ENCODE results near the gene TBC1D17.
A peak's percentile ranks its signal among the peaks of the same experiment; 100 is the strongest.

TBC1D17 gene
- 33.3 to 60.8 (median 50.6) reads per million in 4 donors for total RNA-seq

GRCh38 chr19:49877020-49877878, at the start of gene TBC1D17, which contains the start of gene AKT1S1:
Gene TBC1D17, plus strand, starts transcription at chr19:49877702. Its CDS starts 22 bp downstream, at chr19:49877724.
Gene AKT1S1, minus strand, starts transcription at chr19:49877355. Its CDS starts 4,060 bp downstream, at chr19:49873295.
- DNase-seq: peak; percentile 98 to 100 (median 99)

GRCh38 chr19:49829200-49829599, 48.3 kb upstream of the TBC1D17 start:
- DNase-seq: no peak

- no peak for DNase-seq
Measured at GRCh38 chr19:49829721-49830120, 47.8 kb upstream of the TBC1D17 start.

- DNase-seq: no peak
Measured at GRCh38 chr19:49830766-49831165, 46.7 kb upstream of the TBC1D17 start.

DNA sequence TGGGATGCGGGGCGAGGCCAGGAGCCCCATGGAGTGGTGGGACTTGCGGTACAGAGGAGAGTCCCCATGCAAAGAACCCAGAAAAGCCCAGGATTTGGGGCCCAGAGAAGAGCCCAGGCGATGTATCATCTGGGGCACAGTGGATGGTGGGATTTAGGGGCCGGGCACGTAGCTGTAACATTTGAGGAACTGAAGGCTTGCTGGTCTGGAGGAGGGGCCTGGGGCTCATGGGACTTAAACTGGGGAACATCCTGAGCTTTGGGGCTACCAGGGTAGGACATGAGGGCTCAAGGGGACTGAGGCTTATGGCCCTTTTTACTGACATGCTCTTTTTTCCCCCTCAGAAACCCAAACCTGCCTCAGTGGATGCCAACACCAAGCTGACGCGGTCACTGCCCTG, 45.9 kb upstream of the TBC1D17 start:
- DNase-seq: no peak

DNA sequence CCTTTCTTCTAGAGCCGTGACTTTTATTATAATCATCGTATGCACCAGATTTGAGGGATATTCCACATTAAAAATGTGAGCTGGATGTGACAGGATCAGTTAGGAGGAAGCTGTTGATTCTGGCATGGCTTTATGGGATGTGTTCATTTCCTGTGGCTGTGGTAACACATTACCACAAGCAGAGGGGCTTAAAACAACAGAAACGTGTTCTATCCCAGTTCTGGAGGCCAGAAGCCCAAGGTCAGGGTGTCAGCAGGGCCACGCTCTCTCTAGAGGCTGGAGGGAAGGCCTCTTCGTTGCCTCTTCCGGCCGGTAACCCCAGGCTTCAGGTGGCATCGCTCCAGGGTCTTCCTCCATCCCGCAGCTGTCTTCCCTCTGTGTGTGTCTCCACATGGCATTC, 44.9 kb upstream of the TBC1D17 start:
- no peak for DNase-seq

DNA sequence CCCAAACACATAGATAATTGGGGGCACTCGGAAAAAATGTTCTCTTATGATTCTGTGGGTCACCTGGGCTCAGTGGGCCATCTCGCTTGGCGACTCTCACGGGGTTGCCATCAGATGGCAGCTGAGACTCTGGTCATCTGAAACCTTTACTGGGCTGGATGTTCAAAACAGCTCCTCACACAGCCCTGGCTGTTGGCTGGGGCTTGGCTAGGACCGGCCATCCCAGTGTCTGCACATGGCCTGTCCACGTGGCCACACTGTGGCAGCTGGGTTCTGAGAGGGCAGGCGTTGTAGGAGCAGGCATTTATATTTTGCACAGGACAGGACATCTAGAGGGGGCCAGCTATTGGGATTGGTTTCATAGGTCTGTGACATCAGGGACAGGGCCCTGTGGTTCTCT, 43.9 kb upstream of the TBC1D17 start:
- no peak for DNase-seq

- DNase-seq: no peak
Measured at GRCh38 chr19:49835562-49835961, 41.9 kb upstream of the TBC1D17 start.

GRCh38 chr19:49836176-49837008, 41.1 kb upstream of the TBC1D17 start:
- DNase-seq: no peak

- DNase-seq: no peak
Measured at GRCh38 chr19:49837009-49837310, 40.5 kb upstream of the TBC1D17 start.

- no peak for DNase-seq
Measured at GRCh38 chr19:49837425-49837824, 40.1 kb upstream of the TBC1D17 start.

DNA sequence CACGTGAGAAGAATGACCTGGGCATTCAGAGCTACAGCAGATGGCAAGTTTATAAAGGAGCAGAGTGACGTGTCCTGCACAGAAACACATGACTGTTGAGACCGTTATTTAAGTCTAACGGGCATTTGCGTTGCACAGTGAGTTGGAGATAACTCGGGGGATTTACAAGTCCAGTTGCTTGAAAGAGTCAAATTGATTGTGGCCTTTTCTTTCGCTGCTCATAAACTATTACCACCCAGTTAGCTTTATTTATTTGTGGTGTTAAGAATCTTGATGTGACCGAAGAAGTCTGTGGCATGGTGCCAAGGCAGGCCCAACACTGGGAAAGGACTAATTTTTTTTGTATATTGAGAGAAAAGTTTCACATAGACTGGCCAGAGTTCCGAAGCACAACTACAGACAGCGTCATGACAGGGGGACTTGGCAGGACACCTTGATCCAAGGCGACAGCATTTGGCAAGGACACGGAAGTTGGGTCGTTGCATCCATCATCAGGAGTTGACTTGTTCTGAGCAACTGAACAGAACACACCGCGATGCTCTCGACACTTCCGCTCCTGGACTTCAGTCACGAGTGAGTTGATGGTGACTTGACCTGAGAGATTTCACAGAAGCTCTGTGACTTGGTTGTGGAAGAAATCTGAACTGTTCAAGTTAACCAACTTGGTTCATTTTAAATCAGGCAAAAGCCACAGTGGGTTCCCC, 38.5 kb upstream of the TBC1D17 start:
- no peak for DNase-seq

GRCh38 chr19:49839713-49840112, 37.8 kb upstream of the TBC1D17 start:
- no peak for DNase-seq

- no peak for DNase-seq
Measured at GRCh38 chr19:49840321-49840720, 37.2 kb upstream of the TBC1D17 start.

DNA sequence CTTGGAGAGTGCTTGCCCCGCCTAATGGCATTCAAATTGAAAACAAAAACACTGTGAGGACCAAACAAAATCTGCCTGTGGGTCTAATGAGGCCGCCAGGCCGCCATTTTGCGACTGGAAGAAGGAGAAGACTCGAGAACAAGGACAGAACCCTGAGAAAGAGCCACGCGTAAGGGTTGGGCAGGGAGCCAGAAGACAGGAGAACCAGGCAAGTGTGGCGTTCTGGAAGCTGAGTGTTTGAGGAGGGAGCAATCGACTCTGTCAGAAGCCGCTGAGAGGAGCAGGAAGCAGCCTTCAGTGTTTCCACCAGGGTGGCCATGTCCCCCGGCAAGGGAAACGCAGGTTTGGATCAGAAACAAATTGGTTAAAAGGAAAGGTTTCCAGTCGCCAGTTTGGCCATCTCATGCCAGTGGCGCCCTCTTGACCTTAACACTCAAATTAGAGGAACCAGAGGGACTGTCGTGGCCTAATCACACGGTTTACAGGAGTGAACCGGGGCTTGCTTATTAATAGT, 36.7 kb upstream of the TBC1D17 start:
- no peak for DNase-seq

DNA sequence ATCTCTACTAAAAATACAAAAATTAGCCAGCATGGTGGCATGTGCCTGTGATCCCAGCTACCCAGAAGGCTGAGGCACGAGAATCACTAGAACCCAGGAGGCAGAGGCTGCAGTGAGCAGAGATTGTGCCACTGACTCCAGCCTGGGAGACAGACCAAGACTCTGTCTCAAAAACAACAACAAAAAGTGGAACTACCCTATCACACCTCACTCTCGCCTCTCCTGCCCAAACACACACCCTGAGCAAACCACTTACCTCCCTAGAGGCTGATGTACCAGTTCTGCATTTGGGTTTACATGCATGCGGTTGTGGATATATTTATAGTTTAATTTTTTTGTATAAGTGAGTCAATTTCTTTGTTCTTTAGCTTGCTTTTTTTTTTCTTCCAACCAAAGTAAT, 34.2 kb upstream of the TBC1D17 start:
- DNase-seq: no peak

DNA sequence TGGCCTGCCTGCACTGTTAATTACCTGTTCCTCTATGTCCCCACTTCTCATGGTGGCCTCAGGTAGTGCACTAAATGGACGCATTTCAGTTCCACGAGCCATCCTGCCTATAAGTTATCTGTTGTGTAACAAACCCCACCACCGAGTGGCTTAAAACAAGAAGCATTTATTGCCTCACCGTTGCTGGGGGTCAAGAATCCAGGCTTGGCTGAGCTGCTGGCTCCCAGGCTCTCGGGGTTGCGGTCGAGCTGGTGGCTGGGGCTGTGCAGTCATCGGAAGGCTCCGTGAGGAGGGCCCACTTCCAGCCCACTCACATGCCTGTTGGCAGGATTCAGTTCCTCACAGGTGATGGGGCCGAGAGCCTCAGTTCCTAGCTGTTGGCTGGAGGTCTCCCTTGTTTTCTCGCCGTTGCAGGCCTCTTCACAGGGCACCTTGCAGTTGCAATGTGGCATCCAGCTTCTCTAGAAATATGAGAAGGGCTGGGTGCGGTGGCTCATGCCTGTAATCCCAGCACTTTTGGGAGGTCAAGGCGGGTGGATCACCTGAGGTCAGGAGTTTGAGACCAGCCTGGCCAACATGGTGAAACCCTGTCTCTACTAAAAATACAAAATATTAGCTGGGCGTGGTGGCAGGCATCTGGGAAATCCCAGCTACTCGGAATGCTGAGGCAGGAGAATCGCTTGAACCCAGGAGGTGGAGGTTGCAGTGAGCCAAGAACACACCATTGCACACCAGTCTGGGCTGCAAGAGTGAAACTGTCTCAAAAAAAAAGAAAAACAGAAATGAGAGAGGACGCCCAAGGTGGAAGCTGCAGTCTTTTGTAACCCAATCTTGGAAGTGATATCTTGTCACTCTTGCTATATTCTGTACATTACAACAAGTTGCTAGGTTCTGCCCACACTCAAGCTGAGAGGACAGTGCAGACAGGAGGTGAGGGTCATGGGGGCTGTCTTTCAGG, 33.1 kb upstream of the TBC1D17 start:
- no peak for DNase-seq

DNA sequence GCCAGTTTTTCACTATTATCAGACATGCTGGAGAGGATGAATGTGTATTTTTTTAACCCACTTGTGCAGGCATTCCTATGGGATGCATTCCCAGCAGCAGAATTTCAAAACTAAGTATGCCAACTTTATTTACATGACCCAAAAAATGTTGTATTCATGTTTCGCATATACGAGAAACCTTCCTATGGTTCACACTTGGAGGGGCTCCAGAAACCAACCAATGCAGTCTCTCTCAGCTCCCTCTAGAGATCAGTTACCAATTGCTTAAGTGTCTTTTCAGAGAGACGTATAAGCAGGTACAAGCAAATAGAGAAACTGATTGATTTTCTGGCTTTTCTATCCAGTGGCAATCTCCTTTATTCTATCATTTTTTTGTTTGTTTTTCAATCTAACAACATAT, 32.1 kb upstream of the TBC1D17 start:
- no peak for DNase-seq

GRCh38 chr19:49846408-49846807, 31.1 kb upstream of the TBC1D17 start:
- DNase-seq: no peak

- DNase-seq: peak in 1 of 5 donors; percentile 60
Measured at GRCh38 chr19:49847731-49848696, 29.5 kb upstream of the TBC1D17 start.

DNA sequence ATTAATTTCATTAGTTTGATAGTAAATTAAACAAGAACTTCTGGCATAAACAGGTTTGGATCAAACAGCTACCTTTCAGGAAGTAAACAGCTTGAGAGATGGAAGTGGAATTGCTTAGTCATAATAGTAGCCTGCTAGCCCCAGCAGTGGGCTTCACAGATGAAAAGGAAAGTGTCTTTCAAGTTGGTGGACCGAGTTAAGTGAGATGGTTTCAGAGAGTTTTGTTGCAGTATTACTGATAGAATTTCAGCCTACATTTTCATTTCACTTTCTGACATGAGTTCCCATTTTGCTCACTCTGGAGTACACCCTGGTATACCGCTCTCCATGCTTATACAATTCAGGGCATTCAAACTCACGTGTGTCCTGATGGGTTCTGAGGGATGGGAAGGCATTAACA, 28.6 kb upstream of the TBC1D17 start:
- DNase-seq: no peak
